ENCODE data around the gene UPK1A. TPM values are rescaled to one million over a fixed set of nuclear protein-coding genes. Genes with fewer than 3 reads are reported as not detected.

UPK1A gene
- polyA plus RNA-seq, result 10 to 100 TPM; 10.7 to 11.5 TPM

DNA sequence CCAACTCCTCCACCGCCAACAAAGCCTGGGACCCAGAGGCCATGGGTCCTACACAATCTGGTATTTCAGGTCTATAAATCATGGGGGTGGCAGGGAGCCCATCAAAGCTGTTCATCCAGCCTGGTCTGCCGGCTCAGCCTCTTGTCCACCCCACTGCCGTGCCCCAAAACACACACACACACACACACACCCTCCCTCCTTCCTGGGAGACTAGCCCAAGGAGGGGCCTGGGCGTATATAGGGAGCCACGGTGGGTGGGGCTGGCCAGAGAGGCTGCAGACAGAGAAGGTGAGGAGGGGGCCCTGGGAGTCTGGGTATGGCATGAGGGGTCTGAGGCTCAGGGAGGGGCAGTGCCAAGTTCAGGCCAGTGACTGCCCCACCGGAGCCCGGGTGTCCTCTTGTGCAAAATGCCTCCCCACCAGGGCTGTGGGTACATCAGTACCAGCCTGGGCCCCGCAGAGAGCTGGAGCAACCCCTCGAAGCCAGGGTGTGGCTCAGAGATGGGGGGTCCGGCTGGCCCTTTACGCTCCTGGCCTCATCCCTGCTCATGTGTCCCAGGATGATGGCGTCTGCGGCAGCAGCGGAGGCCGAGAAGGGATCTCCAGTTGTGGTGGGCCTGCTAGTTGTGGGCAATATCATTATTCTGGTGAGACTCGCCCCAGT, at the start of gene UPK1A:
TSS of gene UPK1A (plus strand) at position 267 of the 663 bp plus-strand sequence. CDS start at position 563, 296 bp downstream.
- Histone ChIP-seq H3K27me3 (ENCODE audit: control insufficient read depth in 1 of 2, insufficient read depth in 2 of 2, low read length in 2 of 2) (no peaks in the 10 kb centered on the region), H3K27ac (ENCODE audit: low read depth in 2 of 2, low read length in 1 of 2) (no peak within 1 kb of the TSS), H3K9me3 (ENCODE audit: control insufficient read depth in 2 of 2, insufficient read depth in 1 of 2, low read depth in 1 of 2, low read length in 1 of 2) (no peaks in the 10 kb centered on the region), H3K4me3 (ENCODE audit: low read depth in 1 of 2, low read length in 2 of 2) (no peak within 1 kb of the TSS), H3K36me3 (ENCODE audit: control insufficient read depth in 2 of 2, insufficient read depth in 2 of 2, low read length in 1 of 2) (peaks cover under 1 to 9% of the 10 kb centered on the region in 2 donors), H3K4me1 (ENCODE audit: control insufficient read depth in 2 of 2, insufficient read depth in 2 of 2, low read length in 1 of 2) (no peaks in the 10 kb centered on the region)
- WGBS, 2 donors, result 58 to 65% methylated on average over 16 of the region's 16 CpGs

DNA sequence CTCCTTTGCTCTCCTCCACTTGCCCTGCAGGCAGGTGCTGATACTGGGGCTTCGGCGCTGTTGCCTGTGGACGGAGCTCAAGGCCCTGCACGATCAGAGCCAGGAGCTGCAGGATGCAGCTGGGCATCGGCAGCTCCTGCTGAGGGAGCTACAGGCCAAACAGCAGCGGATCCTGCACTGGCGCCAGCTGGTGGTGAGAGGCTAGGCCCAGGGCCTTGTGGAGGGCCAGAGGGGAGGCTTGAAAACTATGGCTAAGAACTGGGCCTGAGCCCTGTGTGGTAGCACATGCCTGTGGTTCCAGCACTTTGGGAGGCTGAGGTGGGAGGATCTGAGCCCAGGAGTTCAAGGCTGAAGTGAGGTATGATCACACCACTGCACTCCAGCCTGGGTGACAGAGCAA, 47.5 kb upstream of the UPK1A start:
- H3K4me1 ChIP-seq (ENCODE audit: control insufficient read depth in 2 of 2, insufficient read depth in 2 of 2, low read length in 1 of 2), result no peaks in the 10 kb centered on the region
- WGBS, 2 donors, result 80 to 86% methylated on average over 7 of the region's 7 CpGs
- no peak overlapping the region for H3K4me3 ChIP-seq (ENCODE audit: low read depth in 1 of 2, low read length in 2 of 2)
- H3K27me3 ChIP-seq (ENCODE audit: control insufficient read depth in 1 of 2, insufficient read depth in 2 of 2, low read length in 2 of 2), result no peaks in the 10 kb centered on the region
- no peak overlapping the region for H3K27ac ChIP-seq (ENCODE audit: low read depth in 2 of 2, low read length in 1 of 2)
- no peaks in the 10 kb centered on the region for H3K9me3 ChIP-seq (ENCODE audit: control insufficient read depth in 2 of 2, insufficient read depth in 1 of 2, low read depth in 1 of 2, low read length in 1 of 2)
- peaks cover 0 to 15% of the 10 kb centered on the region in 2 donors for H3K36me3 ChIP-seq (ENCODE audit: control insufficient read depth in 2 of 2, insufficient read depth in 2 of 2, low read length in 1 of 2)

DNA sequence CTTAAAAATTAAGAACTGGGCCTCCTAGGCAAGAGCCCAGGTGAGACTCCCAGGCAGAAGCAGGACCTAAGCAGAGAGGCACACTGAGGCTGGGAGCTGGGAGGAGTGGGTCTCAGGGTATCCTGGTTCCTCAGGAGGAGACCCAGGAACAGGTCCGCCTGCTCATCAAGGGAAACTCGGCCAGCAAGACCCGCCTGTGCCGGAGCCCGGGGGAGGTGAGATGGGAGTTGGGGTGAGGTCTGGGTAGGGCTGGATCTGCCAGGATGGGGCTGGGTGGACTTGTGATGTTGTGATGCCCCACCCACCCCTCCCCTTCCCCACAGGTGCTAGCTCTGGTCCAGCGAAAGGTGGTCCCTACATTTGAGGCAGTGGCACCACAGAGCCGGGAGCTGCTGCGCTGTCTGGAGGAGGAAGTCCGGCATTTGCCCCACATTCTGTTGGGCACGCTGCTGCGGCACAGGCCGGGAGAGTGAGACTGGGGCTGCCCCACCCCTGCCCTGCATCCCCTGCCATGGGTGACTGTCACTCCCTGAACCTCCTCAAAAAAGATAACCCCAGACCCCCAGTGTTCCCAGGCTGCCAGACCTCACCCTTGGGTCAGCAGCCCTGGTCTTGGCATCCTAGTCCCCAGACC, 46.9 kb upstream of the UPK1A start:
- no peak overlapping the region for H3K4me3 ChIP-seq (ENCODE audit: low read depth in 1 of 2, low read length in 2 of 2)
- no peaks in the 10 kb centered on the region for H3K27me3 ChIP-seq (ENCODE audit: control insufficient read depth in 1 of 2, insufficient read depth in 2 of 2, low read length in 2 of 2)
- no peak overlapping the region for H3K27ac ChIP-seq (ENCODE audit: low read depth in 2 of 2, low read length in 1 of 2)
- 92 to 96% methylated on average over 12 of the region's 12 CpGs for WGBS, 2 donors
- H3K9me3 ChIP-seq (ENCODE audit: control insufficient read depth in 2 of 2, insufficient read depth in 1 of 2, low read depth in 1 of 2, low read length in 1 of 2), result no peaks in the 10 kb centered on the region
- H3K36me3 ChIP-seq (ENCODE audit: control insufficient read depth in 2 of 2, insufficient read depth in 2 of 2, low read length in 1 of 2), result peaks cover 0 to 15% of the 10 kb centered on the region in 2 donors
- no peaks in the 10 kb centered on the region for H3K4me1 ChIP-seq (ENCODE audit: control insufficient read depth in 2 of 2, insufficient read depth in 2 of 2, low read length in 1 of 2)

DNA sequence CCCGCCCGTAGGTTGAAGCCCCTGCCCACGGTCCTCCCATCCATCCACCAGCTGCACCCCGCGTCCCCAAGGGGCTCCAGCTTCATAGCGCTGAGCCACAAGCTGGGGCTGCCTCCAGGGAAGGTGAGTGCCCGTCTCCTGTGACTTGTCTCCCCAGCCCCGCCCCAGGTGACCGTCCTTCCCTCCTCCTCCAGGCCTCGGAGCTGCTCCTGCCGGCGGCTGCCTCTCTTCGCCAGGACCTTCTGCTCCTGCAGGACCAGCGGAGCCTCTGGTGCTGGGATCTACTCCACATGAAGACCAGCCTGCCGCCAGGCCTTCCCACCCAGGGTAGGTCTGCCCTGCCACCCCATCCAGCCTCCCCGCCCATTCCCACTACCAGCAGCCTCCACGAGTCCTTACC, 46.3 kb upstream of the UPK1A start:
- Histone ChIP-seq H3K27ac (ENCODE audit: low read depth in 2 of 2, low read length in 1 of 2) (no peak overlapping the region), H3K9me3 (ENCODE audit: control insufficient read depth in 2 of 2, insufficient read depth in 1 of 2, low read depth in 1 of 2, low read length in 1 of 2) (no peaks in the 10 kb centered on the region), H3K27me3 (ENCODE audit: control insufficient read depth in 1 of 2, insufficient read depth in 2 of 2, low read length in 2 of 2) (no peaks in the 10 kb centered on the region), H3K4me1 (ENCODE audit: control insufficient read depth in 2 of 2, insufficient read depth in 2 of 2, low read length in 1 of 2) (no peaks in the 10 kb centered on the region), H3K4me3 (ENCODE audit: low read depth in 1 of 2, low read length in 2 of 2) (no peak overlapping the region), H3K36me3 (ENCODE audit: control insufficient read depth in 2 of 2, insufficient read depth in 2 of 2, low read length in 1 of 2) (peaks cover 0 to 14% of the 10 kb centered on the region in 2 donors)
- 91 to 94% methylated on average over 17 of the region's 17 CpGs for WGBS, 2 donors

DNA sequence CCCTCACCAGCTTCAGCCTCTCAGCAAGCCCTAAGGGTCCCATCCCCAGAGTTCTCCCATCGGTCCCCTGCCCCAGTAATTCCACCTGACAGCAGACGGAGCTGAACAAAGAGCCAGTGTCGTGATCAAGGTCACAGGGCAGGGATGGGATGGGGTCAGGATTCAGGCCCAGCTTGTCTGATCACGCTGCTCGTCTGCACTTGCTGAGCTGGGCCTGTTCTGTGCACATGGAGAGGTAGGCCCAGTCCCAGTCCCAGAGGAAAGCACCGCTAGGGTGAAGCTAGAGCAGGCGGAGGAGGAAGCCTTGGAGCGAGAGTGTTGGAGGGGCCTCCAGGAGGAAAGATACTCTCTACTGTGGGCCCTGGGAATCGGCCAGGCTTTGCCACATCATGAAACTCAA, 44.6 kb upstream of the UPK1A start:
- H3K9me3 ChIP-seq (ENCODE audit: control insufficient read depth in 2 of 2, insufficient read depth in 1 of 2, low read depth in 1 of 2, low read length in 1 of 2), result no peaks in the 10 kb centered on the region
- 94 to 95% methylated on average over 9 of the region's 9 CpGs for WGBS, 2 donors
- H3K27me3 ChIP-seq (ENCODE audit: control insufficient read depth in 1 of 2, insufficient read depth in 2 of 2, low read length in 2 of 2), result no peaks in the 10 kb centered on the region
- H3K4me3 ChIP-seq (ENCODE audit: low read depth in 1 of 2, low read length in 2 of 2), result no peak overlapping the region
- no peaks in the 10 kb centered on the region for H3K4me1 ChIP-seq (ENCODE audit: control insufficient read depth in 2 of 2, insufficient read depth in 2 of 2, low read length in 1 of 2)
- peaks cover 0 to 12% of the 10 kb centered on the region in 2 donors for H3K36me3 ChIP-seq (ENCODE audit: control insufficient read depth in 2 of 2, insufficient read depth in 2 of 2, low read length in 1 of 2)
- H3K27ac ChIP-seq (ENCODE audit: low read depth in 2 of 2, low read length in 1 of 2), result no peak overlapping the region

DNA sequence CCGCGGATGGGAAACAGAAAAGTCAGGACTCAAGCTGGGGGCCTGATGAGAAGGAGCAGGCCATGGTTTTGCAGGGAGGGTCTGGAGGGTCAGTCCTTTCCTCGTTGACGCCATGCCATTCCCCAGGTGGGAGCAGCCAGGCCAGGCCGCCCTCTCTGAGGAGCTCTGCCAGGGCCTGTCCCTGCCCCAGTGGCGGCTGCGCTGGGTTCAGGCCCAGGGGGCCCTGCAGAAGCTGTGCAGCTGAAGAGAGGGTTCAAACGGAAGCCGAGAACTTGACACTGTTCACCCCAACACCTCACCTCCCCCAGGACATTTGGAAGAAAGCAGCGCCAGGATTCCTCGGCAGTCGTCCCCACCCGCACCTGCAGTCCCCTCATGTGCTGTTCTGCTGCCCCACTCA, 43.6 kb upstream of the UPK1A start:
- no peak overlapping the region for H3K27ac ChIP-seq (ENCODE audit: low read depth in 2 of 2, low read length in 1 of 2)
- whole genome bisulfite sequencing, 2 donors, result 85 to 89% methylated on average over 12 to 13 of the region's 13 CpGs

DNA sequence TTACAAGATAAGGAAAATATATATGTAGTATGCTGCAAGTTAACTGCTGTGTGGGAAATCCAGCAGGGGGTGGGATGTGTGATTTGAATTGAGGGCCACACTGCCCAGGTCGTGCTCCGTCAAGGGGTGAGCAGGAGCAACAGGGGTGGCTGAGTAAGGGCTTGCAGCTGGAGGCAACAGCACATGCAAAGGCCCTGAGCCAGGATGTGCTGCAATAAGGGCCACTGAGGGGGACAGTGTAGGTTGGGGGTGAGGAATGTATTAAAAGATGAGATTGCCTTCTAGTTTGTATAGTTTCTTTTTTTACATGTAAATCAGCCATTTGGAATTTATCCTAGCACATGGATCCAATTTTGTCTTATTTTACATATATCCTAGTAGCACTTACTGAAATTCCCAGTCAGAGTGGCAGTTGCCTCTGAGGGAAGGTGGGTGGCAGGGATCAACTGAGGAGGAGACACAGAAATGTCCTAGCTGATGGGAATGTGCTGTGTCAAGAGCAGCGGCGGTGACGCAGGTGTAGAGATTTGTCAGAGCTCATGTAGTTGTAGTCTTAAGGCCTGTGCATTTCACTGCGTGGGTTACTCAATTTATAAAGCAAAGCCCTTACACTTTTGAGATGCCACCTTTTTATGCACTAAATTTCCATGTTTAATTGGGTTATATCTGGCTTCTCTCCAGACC, 42.8 kb upstream of the UPK1A start:
- H3K4me3 ChIP-seq (ENCODE audit: low read depth in 1 of 2, low read length in 2 of 2), result no peak overlapping the region
- H3K36me3 ChIP-seq (ENCODE audit: control insufficient read depth in 2 of 2, insufficient read depth in 2 of 2, low read length in 1 of 2), result peaks cover 0 to 12% of the 10 kb centered on the region in 2 donors
- H3K27ac ChIP-seq (ENCODE audit: low read depth in 2 of 2, low read length in 1 of 2), result no peak overlapping the region
- no peaks in the 10 kb centered on the region for H3K27me3 ChIP-seq (ENCODE audit: control insufficient read depth in 1 of 2, insufficient read depth in 2 of 2, low read length in 2 of 2)
- no peaks in the 10 kb centered on the region for H3K4me1 ChIP-seq (ENCODE audit: control insufficient read depth in 2 of 2, insufficient read depth in 2 of 2, low read length in 1 of 2)
- H3K9me3 ChIP-seq (ENCODE audit: control insufficient read depth in 2 of 2, insufficient read depth in 1 of 2, low read depth in 1 of 2, low read length in 1 of 2), result no peaks in the 10 kb centered on the region
- 86 to 92% methylated on average over 6 of the region's 6 CpGs for whole genome bisulfite sequencing, 2 donors

More for the DNA sequence above, 43.6 kb upstream of the UPK1A start:
- H3K4me3 ChIP-seq (ENCODE audit: low read depth in 1 of 2, low read length in 2 of 2), result no peak overlapping the region
- peaks cover 0 to 12% of the 10 kb centered on the region in 2 donors for H3K36me3 ChIP-seq (ENCODE audit: control insufficient read depth in 2 of 2, insufficient read depth in 2 of 2, low read length in 1 of 2)
- H3K4me1 ChIP-seq (ENCODE audit: control insufficient read depth in 2 of 2, insufficient read depth in 2 of 2, low read length in 1 of 2), result no peaks in the 10 kb centered on the region
- H3K9me3 ChIP-seq (ENCODE audit: control insufficient read depth in 2 of 2, insufficient read depth in 1 of 2, low read depth in 1 of 2, low read length in 1 of 2), result no peaks in the 10 kb centered on the region
- H3K27me3 ChIP-seq (ENCODE audit: control insufficient read depth in 1 of 2, insufficient read depth in 2 of 2, low read length in 2 of 2), result no peaks in the 10 kb centered on the region

DNA sequence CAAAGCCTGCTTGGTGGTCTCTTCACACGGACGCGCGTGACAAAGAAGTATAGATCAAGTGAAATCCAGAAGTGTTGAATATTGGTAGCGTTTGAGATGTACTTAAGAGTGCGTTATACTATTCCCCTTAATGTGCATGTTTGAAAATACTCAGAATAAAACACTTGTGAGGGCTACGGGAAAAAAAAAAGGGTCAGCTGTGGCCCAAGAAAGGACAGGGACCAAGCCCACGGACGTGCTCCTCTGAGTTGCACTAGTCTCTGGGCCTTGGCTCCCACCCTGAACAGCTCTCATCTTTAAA, 38.1 kb upstream of the UPK1A start:
- H3K4me1 ChIP-seq (ENCODE audit: control insufficient read depth in 2 of 2, insufficient read depth in 2 of 2, low read length in 1 of 2), result peaks cover 2 to 4% of the 10 kb centered on the region in 2 donors
- H3K27me3 ChIP-seq (ENCODE audit: control insufficient read depth in 1 of 2, insufficient read depth in 2 of 2, low read length in 2 of 2), result no peaks in the 10 kb centered on the region
- 10% methylated on average over 9 of the region's 9 CpGs for WGBS, 2 donors
- no peaks in the 10 kb centered on the region for H3K9me3 ChIP-seq (ENCODE audit: control insufficient read depth in 2 of 2, insufficient read depth in 1 of 2, low read depth in 1 of 2, low read length in 1 of 2)
- peak overlapping the region; percentile 97 to 98 for H3K27ac ChIP-seq (ENCODE audit: low read depth in 2 of 2, low read length in 1 of 2)
- H3K4me3 ChIP-seq (ENCODE audit: low read depth in 1 of 2, low read length in 2 of 2), result peak overlapping the region; percentile 84 to 97
- peaks cover 12 to 22% of the 10 kb centered on the region in 2 donors for H3K36me3 ChIP-seq (ENCODE audit: control insufficient read depth in 2 of 2, insufficient read depth in 2 of 2, low read length in 1 of 2)

DNA sequence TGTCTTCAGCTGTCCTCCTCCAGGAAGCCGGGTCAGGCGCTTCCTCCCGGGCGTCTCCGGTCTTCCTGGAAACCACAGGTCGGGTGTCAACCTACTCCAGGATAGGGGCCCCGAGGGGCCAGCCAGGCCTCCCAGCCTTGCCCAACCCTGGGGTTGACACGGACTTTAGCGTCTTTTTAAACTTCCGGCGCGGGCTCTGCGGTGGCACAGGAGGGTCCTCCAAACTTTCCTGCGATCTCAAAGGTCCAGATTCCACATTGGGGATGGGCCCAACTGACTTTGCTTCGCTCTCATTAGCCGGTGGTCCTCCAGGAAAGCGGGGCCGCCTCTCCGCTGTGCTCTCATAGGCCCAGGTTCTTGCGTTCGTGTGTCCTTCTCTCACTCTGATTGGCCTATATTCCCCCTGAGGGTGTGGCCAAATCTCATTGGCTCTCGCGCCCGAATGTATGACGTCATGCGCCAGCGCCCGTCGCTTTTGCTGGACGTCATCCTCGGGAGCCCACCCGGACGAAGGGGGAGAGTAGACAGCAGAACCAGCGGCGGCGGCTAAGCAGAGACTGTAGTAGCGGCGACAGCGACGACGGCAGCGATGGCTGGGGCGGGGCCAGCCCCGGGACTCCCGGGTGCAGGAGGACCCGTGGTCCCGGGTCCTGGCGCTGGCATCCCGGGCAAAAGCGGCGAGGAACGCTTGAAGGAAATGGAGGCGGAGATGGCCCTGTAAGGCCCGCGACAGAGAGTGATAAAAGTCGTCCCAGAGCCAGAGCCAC, 37.6 kb upstream of the UPK1A start, which contains the start of gene RBM42:
TSS of gene RBM42 (plus strand) at position 472 of the 767 bp plus-strand sequence. CDS start at position 590, 118 bp downstream.
- peaks cover 2 to 4% of the 10 kb centered on the region in 2 donors for H3K4me1 ChIP-seq (ENCODE audit: control insufficient read depth in 2 of 2, insufficient read depth in 2 of 2, low read length in 1 of 2)
- H3K9me3 ChIP-seq (ENCODE audit: control insufficient read depth in 2 of 2, insufficient read depth in 1 of 2, low read depth in 1 of 2, low read length in 1 of 2), result no peaks in the 10 kb centered on the region
- H3K27me3 ChIP-seq (ENCODE audit: control insufficient read depth in 1 of 2, insufficient read depth in 2 of 2, low read length in 2 of 2), result no peaks in the 10 kb centered on the region
- H3K36me3 ChIP-seq (ENCODE audit: control insufficient read depth in 2 of 2, insufficient read depth in 2 of 2, low read length in 1 of 2), result peaks cover 12 to 27% of the 10 kb centered on the region in 2 donors
- peak within 1 kb of the TSS; percentile 84 to 97 for H3K4me3 ChIP-seq (ENCODE audit: low read depth in 1 of 2, low read length in 2 of 2)
- peak within 1 kb of the TSS; percentile 97 to 98 for H3K27ac ChIP-seq (ENCODE audit: low read depth in 2 of 2, low read length in 1 of 2)
- WGBS, 2 donors, result 0% methylated on average over 56 of the region's 56 CpGs

All from esophagus (tissue), 2 donors.